SKM-1 treated with dmso at 0.1 percent for 144 hours (cell line): ENCODE results near the gene ZNF646.
A peak's percentile ranks its signal among the peaks of the same experiment; 100 is the strongest.

Source experiments
- DNase-seq: peaks from one replicate; lab custom pipeline; 2025; ENCODE audit not compliant: unreplicated experiment; lab: John Stamatoyannopoulos, UW

ZNF646 gene

DNA sequence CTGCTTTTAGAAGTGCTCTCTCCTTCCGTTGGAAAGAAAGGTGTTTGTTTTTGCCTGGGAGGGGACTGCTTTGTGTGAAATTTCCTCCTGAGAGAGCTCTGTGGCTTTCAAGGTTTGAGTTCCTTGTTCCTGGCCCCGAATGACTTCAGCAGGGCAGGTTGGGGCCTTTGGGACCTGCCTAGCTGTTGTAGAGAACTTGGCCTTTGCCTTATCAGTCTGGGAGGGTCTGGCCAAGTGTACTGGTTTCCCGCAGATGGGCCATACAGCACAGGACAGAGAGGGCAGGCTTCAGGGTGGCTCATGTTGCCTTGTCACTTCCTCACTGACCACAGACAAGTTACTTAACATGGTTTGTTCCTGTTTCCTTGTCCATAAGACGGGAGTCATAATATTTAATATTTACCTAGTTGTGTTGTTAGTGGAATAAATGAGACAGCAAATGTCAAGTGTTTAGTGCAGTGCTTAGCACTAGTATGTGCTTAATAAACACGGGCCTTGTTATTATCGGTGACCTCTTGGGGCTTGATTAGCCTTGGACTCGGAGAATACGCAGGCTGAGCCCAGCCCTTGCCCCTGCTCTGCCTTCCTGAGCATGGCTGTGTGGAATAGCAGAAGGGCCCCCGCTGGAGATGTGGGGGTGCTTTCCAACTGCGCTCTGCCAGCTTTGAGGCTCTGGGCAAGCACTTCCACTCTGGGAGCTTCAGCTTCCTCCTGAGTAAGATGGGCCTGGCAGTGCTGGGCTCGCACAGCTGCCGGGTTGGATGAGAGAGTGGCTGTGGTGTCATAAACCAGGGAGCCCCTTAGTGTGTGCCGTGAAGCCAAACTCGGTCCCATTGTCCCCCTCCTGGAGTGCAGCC is 54.7 kb downstream of the ZNF646 start:
- peak; percentile 99 for DNase-seq

DNA sequence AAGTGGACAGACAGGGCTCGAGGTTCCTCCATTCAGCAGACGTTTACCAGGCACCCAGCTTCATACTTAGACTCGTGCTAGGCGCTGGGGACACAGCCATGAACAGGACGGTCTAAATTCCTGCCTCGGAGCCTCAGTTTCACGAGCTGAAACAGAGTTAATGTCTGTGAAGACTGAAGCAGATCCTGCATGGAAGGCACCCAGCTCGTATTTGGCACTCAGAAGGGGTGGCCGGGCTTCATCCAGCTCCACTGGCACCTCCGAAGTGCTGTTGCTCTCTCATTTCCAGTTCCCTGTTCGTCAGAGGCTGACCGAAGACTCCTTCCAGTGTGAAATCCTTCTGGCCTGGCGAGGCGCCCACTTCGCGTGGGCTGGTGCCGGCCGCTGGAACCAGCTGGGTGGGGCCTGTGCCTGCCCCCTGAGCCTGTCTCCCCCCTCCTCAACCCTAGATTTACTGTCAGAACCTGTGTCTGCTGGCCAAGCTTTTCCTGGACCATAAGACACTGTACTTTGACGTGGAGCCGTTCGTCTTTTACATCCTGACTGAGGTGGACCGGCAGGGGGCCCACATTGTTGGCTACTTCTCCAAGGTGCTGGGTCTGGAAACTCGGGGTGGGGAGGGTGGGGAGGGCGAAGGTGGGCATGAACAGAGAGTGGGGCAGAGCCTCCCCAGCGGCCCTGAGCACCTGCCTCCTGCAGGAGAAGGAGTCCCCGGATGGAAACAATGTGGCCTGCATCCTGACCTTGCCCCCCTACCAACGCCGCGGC is 55.5 kb downstream of the ZNF646 start:
- no peak for DNase-seq

DNA sequence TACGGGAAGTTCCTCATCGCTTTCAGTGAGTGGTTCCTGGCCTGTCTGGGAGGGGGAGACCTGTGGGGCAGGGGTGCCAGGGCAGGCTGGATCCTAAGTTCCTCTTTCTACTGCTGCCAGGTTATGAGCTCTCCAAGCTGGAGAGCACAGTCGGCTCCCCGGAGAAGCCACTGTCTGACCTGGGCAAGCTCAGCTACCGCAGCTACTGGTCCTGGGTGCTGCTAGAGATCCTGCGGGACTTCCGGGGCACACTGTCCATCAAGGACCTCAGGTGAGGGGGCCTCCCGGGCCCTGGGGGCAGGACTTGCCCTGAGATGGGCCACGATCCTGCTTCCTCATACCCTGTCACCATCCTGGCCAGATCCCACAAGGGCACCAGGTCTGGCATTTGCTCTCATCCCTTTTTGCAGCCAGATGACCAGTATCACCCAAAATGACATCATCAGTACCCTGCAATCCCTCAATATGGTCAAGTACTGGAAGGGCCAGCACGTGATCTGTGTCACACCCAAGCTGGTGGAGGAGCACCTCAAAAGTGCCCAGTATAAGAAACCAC is 56.2 kb downstream of the ZNF646 start:
- DNase-seq = peak; percentile 64

DNA sequence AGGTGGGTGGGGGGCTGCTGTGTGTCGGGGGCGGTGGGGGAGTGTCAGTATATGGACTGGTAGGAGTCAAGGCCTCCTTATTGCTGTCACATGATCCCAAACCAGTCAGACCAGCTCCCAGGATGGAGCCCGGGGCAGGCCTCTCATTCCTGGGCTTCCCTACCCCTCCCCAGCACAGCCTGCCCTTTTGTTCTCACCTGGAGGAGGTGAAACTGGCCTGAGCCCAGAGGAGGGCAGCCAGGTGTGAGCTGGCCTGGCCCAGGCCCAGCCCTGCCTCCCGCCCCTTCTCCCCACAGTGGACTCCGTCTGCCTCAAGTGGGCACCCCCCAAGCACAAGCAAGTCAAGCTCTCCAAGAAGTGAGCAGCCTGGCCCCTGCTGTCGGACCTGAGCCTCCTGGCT is 56.7 kb downstream of the ZNF646 start:
- no peak for DNase-seq

DNA sequence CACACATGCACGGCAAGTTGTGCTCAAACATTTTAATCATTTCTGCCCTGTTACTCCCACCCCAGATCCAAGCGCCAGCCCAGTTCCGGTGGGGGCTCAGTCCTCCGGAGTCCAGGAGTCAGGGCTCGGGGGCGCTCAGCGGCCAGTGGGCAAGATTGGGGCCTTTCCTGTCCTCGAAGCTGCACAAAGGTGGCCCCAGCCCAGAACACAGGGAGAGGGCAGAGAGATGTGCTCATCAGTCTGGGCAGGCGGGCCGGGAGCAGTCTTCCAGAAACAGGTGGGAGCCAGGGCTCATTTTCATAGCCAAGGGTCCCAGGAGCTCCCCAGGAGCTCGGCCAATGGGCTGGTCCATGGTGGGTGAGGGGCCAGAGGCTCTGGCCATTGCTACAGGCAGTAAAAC is 57.2 kb downstream of the ZNF646 start:
- DNase-seq = no peak

DNA sequence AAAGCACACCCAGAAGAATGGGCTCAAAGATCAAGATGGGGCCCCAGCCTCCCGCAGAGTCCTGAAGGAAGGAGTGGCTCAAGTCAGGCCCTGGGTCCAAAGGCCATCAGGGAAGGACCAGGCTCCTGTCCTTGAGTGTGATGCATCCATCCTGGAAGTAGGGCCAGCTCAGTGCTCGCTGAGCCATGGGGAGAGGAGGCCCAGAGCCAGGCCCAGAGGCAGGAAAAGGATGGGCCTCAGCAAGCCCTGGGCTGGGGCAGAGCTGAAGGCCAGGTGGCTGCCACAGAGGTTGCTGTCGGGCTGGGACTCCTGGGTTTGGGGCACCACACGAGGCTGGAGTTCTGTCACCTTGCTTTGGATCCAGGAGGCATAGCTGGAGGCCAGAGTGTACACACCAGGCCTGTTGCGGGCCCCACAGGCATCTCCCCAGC is 57.6 kb downstream of the ZNF646 start:
- no peak for DNase-seq

DNA sequence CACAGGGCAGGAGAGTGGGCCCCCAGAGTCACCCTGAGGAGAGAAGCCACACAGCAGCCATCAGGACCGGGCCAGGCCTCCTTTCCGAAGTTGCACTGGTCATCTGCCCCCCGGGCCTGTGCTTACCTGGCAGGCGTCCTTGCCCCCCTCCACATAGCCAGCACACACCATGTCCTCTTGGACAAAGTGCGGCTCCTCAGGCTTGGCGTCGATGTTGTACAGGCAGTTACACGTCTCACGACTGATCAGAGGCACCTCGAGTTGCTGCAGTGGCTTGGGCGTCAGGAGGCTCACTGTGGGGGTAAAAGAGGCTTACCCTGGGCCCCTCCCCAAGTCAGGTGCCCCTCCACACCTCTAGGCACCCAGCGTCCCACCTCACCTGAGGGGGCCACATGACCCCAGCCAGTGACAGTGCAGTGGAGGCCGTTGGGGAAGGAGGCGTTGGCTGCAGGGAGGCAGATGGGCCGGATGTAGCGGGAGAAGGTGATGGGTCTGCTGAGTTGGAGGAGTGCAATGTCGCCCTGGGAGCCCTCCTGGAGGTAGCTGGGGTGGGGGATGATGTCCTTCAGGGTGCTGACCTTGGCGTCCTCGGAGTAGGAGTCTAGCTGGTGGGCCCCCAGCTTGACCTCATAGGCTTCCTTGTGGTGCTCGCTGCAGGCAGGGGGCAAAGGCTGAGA is 58.2 kb downstream of the ZNF646 start:
- no peak for DNase-seq

DNA sequence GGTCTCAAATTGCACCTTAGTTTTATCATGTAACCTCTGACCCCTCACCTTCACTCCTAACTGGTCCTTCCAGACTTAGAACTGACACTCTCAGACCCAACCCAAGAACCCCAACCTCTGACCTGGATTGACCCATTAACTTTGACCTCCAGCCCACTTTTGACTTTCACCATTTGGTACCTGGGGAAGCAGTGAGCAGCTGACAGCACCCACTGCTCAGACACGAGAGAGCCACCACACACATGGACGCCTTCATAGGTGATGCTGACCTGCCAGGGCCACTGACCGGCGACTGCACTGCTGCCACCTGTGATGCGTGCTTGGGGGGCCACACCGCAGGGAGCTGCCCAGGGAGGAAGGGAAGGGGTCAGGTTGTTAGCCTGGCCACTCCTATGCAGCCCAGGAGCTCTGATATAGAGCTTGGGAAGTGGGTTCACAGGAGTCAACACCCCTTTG is 58.9 kb downstream of the ZNF646 start:
- no peak for DNase-seq
